Measurements from ENCODE around the gene BMPER. TPM values are rescaled to one million over a fixed set of nuclear protein-coding genes. Genes with fewer than 3 reads are reported as not detected.

The BMPER gene
- total RNA-seq, 3 donors from 2014 or later (not counting 1 experiment from before 2014, with no cell fraction given) = 0.32 to 0.64 (median 0.50) TPM

GRCh38 chr7:33979300-33979806 is 74.0 kb downstream of the BMPER start:
- H3K27ac Mint-ChIP-seq = no peak overlapping the region
- H3K27me3 Mint-ChIP-seq (ENCODE audit: low read depth in 2 of 2) = peaks cover 0 to 2% of the 10 kb centered on the region in 2 donors
- Histone ChIP-seq H3K4me1 (ENCODE audit: control insufficient read depth, insufficient read depth, low read length) (no peaks in the 10 kb centered on the region), H3K9me3 (ENCODE audit: control insufficient read depth, insufficient read depth, low read length) (no peaks in the 10 kb centered on the region), H3K4me3 (ENCODE audit: low read length) (no peak overlapping the region), H3K27me3 (ENCODE audit: control insufficient read depth, insufficient read depth, low read length) (no peaks in the 10 kb centered on the region), H3K27ac (ENCODE audit: low read length) (no peak overlapping the region), H3K36me3 (ENCODE audit: control insufficient read depth, insufficient read depth, low read length) (no peaks in the 10 kb centered on the region)
- no peak for DNase-seq
- intact Hi-C loops (cut with micrococcal nuclease) = no loop called here
- no peaks in the 10 kb centered on the region for H3K9me3 Mint-ChIP-seq
- no peaks in the 10 kb centered on the region for H3K4me1 Mint-ChIP-seq
- H3K4me3 Mint-ChIP-seq = no peak overlapping the region
- no peak for TF ChIP-seq CTCF (IDR thresholded peaks at IDR 0.05)
- no peaks in the 10 kb centered on the region for H3K36me3 Mint-ChIP-seq
- ATAC-seq = no peak
- 74% methylated on average over 6 of the region's 6 CpGs for WGBS (ENCODE audit: insufficient coverage)

- Mint-ChIP-seq H3K27me3 (ENCODE audit: low read depth in 2 of 2) (no peaks in the 10 kb centered on the region), H3K27ac (no peak overlapping the region), H3K4me1 (no peaks in the 10 kb centered on the region), H3K36me3 (no peaks in the 10 kb centered on the region), H3K9me3 (no peaks in the 10 kb centered on the region), H3K4me3 (no peak overlapping the region)
- no peak overlapping the region for H3K27ac ChIP-seq (ENCODE audit: low read length)
- no peaks in the 10 kb centered on the region for H3K9me3 ChIP-seq (ENCODE audit: control insufficient read depth, insufficient read depth, low read length)
- H3K27me3 ChIP-seq (ENCODE audit: control insufficient read depth, insufficient read depth, low read length) = no peaks in the 10 kb centered on the region
- 82% methylated on average over 6 of the region's 8 CpGs for WGBS (ENCODE audit: insufficient coverage)
- no peak for TF ChIP-seq CTCF (IDR thresholded peaks at IDR 0.05)
- no peak for ATAC-seq
- H3K4me1 ChIP-seq (ENCODE audit: control insufficient read depth, insufficient read depth, low read length) = no peaks in the 10 kb centered on the region
- intact Hi-C loops (cut with micrococcal nuclease) = no loop called here
- no peaks in the 10 kb centered on the region for H3K36me3 ChIP-seq (ENCODE audit: control insufficient read depth, insufficient read depth, low read length)
- no peak for DNase-seq
- no peak overlapping the region for H3K4me3 ChIP-seq (ENCODE audit: low read length)
Observed at GRCh38 chr7:33979807-33980355, 74.5 kb downstream of the BMPER start.

GRCh38 chr7:33981226-33981625 is 75.9 kb downstream of the BMPER start:
- H3K4me1 ChIP-seq (ENCODE audit: control insufficient read depth, insufficient read depth, low read length) = no peaks in the 10 kb centered on the region
- Mint-ChIP-seq H3K36me3 (no peaks in the 10 kb centered on the region), H3K4me3 (no peak overlapping the region), H3K27ac (no peak overlapping the region), H3K9me3 (no peaks in the 10 kb centered on the region), H3K4me1 (no peaks in the 10 kb centered on the region), H3K27me3 (ENCODE audit: low read depth in 2 of 2) (no peaks in the 10 kb centered on the region)
- H3K36me3 ChIP-seq (ENCODE audit: control insufficient read depth, insufficient read depth, low read length) = no peaks in the 10 kb centered on the region
- 89% methylated on average over 2 of the region's 3 CpGs for WGBS (ENCODE audit: insufficient coverage)
- TF ChIP-seq CTCF (IDR thresholded peaks at IDR 0.05) = no peak
- no peak for ATAC-seq
- no peak overlapping the region for H3K4me3 ChIP-seq (ENCODE audit: low read length)
- no peaks in the 10 kb centered on the region for H3K27me3 ChIP-seq (ENCODE audit: control insufficient read depth, insufficient read depth, low read length)
- H3K27ac ChIP-seq (ENCODE audit: low read length) = no peak overlapping the region
- DNase-seq = no peak
- intact Hi-C loops (cut with micrococcal nuclease) = no loop called here
- no peaks in the 10 kb centered on the region for H3K9me3 ChIP-seq (ENCODE audit: control insufficient read depth, insufficient read depth, low read length)
